Effector CD8-positive, alpha-beta T cell (primary cell): Measurements from ENCODE around the gene RBM19.

ENCODE experiments used
- DNase-seq: peaks from one replicate; lab custom pipeline; 2025; lab: John Stamatoyannopoulos, UW

RBM19 gene

GRCh38 chr12:113931517-113931916, 34.6 kb downstream of the RBM19 start:
- DNase-seq: no peak

DNA sequence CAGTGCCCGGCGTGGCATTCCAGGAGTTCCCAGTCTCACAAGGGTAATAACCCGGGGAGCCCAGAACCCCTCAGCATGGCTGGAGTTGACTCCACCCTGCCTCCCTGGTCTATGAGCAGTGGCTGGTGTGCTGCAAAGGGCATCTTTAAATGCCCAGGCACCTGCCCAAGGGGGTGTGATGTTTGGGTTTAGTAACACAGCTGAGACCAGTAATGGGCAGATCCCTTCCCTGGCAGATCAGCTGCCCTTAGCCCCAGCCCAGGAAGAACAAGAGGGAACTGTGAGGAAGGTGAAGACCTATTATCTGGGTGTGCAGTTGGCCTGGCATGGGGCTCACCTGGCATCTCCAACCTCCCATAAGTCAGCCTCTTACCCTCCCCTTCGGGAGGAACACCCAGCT, 35.9 kb downstream of the RBM19 start:
- no peak for DNase-seq

DNA sequence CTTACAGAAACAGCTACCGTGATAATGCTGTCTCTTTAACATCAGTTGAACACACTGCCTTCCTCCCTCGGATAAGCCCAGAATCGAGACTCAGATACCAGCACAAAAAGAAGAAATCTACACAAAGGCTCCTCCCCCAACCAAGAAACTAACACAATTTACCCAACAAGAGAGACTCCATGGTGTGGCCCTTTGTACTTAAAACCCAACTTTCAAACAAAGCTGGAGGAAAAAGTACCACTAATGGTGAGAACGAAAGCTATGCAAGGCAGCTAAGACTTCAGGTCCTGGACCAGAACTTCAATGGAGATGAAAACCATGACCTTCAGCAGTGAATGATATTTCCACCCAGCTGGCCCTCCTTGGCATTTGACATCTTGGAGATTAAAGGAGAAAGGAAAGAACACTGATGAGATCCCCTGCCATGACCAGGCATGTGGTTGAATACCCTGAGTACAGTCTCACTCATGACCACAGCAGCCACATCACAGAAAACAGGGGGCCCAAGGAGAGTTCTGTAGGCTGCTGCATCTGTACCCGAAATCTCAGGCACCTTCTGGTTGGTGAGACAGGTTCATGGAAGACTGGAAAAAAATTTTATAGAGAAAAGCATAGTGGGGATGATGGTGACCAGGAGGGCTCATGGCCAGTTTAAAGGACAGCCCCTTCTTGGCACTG, 36.7 kb downstream of the RBM19 start:
- DNase-seq: no peak

DNA sequence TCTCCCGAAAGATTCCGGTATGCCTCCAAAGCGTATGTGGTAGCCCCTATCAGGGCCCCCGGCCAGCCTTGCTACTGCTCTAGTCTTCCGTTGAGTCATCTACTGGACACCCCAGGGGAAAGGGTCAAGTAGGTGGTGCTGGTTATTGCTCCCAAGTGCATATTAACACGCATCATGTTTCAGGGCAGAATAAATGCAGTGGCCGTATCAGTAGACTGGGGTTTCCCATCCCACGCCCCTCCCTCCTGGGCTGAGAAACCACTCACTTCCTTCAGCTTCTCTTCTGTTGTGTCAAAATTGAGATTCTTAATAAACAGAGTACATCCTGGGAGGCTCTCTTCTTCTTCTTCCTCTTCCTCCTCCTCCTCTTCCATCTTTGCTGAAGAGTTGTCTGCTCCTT, 39.3 kb downstream of the RBM19 start:
- DNase-seq: no peak

DNA sequence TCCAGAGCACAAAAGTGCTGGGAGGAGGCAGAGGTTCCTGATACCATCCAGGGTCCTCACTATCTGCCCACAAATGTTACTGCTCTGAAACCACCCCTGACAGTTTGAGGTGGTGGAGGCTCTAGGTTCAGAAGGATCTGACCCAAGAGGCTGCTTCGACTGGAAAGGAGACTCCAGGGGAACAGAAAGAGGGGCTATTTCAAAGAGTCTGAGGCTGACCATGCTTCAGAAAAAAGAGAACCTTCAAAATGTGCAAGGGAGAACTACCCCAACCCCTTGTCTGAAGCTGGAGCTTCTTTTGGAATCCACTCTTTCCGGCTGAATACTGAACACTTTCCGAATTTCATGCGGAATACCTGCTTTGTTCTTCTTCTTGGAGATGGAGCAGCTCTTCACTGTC, 41.8 kb downstream of the RBM19 start:
- no peak for DNase-seq

DNA sequence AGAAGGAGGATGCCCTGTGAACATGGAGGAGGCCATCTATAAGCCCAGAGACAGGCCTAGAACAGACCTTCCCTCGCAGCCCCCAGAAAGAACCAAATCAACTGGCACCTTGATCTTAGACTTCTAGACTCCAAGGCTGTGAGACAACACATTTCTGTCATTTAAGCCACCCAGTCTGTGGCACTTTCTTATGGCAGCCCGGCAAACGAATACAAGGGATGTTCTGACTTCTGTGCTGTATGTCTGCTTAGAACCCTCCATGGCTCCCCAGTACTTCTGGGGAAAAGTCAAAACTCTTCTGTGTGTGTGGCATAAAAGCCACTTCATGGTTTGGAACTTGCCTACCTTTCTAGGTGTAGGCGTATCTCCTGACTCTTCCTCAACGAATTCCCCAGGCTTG, 42.9 kb downstream of the RBM19 start:
- no peak for DNase-seq

- no peak for DNase-seq
Measured at GRCh38 chr12:113921430-113921829, 44.7 kb downstream of the RBM19 start.

DNA sequence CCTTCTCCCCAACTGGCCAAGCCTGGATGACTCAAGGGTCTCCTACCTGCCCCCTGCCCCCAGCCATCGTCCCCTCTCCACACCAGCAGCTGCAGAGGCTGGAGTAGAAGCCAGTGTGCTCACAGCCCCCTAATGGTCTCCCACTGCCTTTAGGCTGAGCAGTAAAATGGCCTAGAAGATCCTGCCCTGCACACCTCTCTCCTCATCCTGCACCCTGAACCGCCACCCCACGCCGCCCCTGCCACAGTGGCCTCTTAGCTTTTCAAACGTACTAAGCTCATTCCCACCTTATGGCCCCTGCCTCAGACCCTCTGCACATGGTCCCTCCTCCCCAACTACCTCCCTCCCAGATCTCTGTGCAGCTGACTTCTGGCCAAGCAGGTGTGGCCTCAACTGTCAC, 46.3 kb downstream of the RBM19 start:
- DNase-seq: no peak

DNA sequence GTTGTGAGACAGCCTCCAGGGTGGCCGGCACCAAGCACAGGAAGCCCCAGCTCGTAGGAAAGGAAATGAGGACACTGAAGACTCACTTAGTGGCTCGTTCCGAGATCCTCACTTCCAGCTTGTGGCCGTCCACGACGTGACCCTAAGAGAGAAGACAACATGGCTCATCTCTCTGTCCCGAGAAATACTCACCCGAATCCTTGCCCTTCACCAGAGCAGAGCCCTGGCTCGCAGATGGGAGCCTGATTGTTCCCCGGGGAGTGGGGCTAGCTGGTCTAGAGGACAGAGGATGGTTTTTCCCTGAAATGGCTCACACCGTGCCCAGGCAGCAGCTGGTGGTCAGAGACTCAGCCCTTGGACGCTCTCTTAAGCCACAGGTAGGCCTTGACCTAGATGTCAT, 47.8 kb downstream of the RBM19 start:
- DNase-seq: no peak

- no peak for DNase-seq
Measured at GRCh38 chr12:113917393-113917792, 48.7 kb downstream of the RBM19 start.

DNA sequence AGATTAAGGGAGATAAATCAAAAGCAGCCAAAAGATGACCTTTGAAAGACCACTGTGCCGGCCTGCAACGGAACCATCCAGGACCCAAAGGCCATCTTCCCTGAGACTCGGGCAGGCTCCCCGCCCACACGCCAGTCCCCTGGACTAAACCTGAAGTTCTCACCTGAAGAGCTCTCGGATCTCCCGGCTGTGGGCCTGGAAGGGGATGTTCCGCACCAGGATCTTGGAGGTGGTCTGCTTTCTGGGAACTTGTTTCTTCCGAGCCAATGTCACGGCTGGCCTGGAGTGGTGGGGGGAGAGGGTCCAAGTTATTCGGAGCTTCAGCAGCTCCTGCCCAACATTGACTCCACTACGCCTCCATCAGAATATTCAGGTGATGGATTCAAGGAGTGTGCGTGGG, 51.3 kb downstream of the RBM19 start:
- no peak for DNase-seq

- DNase-seq: no peak
Measured at GRCh38 chr12:113914176-113914575, 51.9 kb downstream of the RBM19 start.

- peak; percentile 11 for DNase-seq
Measured at GRCh38 chr12:113912760-113913329, 53.3 kb downstream of the RBM19 start.

DNA sequence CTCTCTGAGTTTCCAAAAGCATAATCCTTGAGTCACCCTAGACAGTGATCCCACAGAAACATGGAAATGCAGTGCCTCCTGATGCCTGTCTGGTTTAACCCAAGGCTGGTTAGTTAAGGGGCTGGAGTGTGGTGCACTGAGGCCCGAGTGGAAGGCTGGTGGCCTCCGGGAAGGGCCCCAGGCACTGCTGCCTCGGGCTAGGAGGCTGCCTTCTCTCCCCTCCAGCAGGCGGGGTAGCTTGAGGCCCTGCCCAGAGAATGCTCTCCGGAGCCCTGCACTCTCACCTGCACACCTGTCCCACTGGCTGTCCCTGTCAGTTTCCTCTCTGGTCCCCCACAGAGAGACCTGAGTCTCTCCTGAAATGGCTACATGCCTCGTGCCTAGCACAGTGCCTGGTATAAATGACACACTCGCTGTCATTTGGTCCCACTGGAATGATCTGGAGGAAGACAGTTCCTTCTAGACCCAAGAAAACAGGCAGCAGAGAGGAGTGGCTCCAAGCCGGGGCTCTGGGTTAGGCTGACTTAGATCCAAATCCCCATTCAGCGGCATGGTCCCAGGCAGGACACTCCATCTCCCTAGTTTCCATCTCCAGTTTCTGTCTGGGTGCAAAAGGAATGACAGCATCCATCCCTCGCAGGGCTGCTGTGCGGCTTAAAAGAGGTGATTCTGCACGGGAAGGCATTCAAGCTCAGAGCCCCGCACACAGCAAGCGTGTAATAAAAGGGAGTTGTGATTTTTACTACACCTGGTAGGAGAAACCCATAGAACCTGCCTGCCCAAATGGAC, 54.0 kb downstream of the RBM19 start:
- DNase-seq: no peak

DNA sequence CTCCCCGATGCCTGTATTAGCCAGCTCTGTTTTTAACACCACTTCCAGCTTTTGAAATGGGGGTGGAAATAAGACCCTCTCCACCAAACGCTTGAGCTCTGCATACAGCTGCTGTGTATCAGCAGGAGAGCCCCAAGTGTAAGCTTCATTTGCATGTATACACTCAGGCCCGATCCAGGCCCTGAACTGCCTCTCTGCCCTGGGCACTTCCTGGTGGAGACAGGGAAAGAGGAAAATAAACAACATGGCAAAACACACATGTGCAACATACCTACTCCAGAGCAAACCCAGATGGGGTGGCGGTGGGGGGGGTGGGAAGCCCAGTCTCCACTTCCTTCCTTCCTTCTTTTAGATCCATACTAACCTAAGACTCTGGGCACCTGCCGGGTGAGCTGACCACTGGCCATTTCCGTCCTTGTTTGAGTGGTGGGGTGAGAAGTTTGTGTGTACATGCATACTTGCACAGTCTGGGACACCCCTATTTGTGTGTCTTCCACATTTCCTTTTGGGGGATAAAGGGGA, 55.3 kb downstream of the RBM19 start:
- no peak for DNase-seq

DNA sequence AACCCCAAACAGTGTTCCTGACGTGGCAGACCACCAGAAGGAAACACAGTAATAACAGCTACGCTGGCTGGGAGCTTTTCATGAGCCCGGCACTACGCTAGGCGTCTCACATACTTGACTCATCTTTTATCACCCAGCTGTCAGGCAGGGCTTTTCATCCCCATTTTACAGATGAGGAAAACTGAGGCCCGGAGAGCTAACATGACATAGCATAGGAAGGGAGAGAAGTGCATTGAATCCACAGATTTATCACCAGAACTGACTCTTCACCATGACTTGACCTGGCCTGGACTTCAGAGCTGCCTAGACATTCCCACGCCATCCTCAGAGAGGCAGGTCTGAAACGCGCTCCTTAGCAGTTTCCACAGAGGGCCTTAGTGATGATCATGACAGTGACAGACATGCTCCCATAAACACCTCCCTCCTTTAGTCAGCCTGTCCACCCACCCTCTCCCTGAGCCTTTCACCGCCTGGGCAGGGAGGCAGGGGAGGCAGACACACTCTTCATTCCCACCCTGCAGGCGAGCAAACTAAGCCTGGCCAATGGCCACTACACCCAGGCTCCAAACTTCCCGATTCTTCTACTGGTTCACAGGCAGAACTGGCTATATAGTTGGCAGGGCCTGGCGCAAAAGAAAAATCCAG, 56.2 kb downstream of the RBM19 start:
- no peak for DNase-seq

GRCh38 chr12:113908584-113909100, 57.5 kb downstream of the RBM19 start:
- no peak for DNase-seq

DNA sequence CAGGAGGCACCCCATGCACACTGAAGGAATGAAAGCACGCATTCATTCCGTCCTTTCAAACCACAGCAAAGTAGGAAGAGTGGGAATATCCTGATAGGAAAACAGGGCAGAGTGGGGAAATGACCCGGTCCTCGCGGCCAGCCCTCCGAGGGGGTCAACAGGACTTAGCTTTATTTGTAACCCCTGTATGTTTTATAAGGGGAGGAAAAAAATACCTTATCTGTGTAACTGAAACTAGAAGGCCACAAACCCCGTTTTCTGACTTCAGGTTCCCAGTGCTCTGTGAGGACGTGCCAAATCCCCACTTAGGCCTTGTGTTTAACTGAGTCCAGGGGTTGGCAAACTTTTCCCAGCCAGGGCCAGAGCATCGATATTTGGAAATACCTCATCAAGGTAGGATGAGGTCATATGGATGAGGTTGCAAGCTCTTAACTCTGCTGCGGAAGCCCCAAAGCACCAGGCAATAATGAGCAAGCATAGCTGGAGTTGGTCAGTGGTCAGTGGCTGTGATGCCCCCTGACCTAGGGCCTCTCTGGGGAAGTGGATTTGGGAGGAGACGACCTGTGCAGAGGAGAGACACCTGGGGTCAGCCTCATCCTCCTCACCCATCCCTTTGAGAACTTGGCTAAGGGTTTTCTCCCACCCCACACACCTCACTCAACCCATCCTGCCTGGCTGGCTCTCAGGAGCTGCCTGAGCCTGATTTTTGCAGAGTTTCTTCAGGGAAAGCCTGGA, 58.5 kb downstream of the RBM19 start:
- DNase-seq: no peak

GRCh38 chr12:113906411-113907200, 59.5 kb downstream of the RBM19 start:
- DNase-seq: no peak

- DNase-seq: no peak
Measured at GRCh38 chr12:113905829-113906228, 60.3 kb downstream of the RBM19 start.

- DNase-seq: no peak
Measured at GRCh38 chr12:113903381-113903863, 62.7 kb downstream of the RBM19 start.
